ENCODE measurements around the gene CFAP77. TPM values are rescaled to one million over a fixed set of nuclear protein-coding genes. Genes with fewer than 3 reads are reported as not detected.

The CFAP77 gene
- polyA plus RNA-seq, 1 of the 3 experiments (the other 2 are of a cell fraction): 1.1 TPM

DNA sequence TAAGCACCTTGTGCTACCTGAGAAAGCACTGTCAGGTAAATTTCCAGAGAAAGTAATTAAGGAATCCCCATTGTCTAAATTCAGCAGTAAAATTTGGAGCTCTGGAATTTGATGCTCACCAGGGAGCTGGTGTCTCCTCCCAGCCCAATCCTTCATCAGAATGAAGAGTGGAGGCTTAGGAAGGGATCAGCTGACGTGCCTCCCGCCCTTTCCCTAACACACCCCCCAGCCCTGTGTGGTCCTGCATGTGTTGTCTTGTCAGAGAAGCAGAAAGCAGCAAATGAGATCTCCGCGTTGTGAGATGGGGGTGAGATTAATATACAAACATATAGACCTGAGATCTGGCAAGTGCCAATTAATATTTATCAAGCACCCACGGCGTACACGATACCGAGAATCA is 145.5 kb downstream of the CFAP77 start:
- H3K9me2 ChIP-seq: no peaks in the 10 kb centered on the region
- no peaks in the 10 kb centered on the region for H3K9me3 ChIP-seq
- no peak overlapping the region for H3K27ac ChIP-seq (ENCODE audit: low read depth in 2 of 2, low read length in 1 of 2)
- TF ChIP-seq POLR2AphosphoS5 (IDR thresholded peaks at IDR 0.05; ENCODE audit: low read depth, low read length) (no peak), RXRA (IDR thresholded peaks at IDR 0.05; ENCODE audit: borderline replicate concordance, low read depth) (no peak), RFX5 (IDR thresholded peaks at IDR 0.05; ENCODE audit: low read length) (no peak), GATA2 (CRISPR knock-in tag; IDR thresholded peaks at IDR 0.05) (no peak), GABPA (IDR thresholded peaks at IDR 0.05; ENCODE audit: low read depth) (no peak), NRF1 (IDR thresholded peaks at IDR 0.05; ENCODE audit: low read depth, low read length) (no peak), EP300 (IDR thresholded peaks at IDR 0.05; ENCODE audit: borderline replicate concordance in 1 of 2, low read depth in 1 of 2, low read length in 1 of 2) (no peak), NFIC (IDR thresholded peaks at IDR 0.05; ENCODE audit: borderline replicate concordance) (no peak)
- TF ChIP-seq, protein P1, sequence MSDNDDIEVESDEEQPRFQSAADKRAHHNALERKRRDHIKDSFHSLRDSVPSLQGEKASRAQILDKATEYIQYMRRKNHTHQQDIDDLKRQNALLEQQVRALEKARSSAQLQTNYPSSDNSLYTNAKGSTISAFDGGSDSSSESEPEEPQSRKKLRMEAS (IDR thresholded peaks at IDR 0.05; ENCODE audit: low read depth): no peak
- TF ChIP-seq, protein P2, sequence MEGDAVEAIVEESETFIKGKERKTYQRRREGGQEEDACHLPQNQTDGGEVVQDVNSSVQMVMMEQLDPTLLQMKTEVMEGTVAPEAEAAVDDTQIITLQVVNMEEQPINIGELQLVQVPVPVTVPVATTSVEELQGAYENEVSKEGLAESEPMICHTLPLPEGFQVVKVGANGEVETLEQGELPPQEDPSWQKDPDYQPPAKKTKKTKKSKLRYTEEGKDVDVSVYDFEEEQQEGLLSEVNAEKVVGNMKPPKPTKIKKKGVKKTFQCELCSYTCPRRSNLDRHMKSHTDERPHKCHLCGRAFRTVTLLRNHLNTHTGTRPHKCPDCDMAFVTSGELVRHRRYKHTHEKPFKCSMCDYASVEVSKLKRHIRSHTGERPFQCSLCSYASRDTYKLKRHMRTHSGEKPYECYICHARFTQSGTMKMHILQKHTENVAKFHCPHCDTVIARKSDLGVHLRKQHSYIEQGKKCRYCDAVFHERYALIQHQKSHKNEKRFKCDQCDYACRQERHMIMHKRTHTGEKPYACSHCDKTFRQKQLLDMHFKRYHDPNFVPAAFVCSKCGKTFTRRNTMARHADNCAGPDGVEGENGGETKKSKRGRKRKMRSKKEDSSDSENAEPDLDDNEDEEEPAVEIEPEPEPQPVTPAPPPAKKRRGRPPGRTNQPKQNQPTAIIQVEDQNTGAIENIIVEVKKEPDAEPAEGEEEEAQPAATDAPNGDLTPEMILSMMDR (IDR thresholded peaks at IDR 0.05): no peak
- TF ChIP-seq, protein P3, sequence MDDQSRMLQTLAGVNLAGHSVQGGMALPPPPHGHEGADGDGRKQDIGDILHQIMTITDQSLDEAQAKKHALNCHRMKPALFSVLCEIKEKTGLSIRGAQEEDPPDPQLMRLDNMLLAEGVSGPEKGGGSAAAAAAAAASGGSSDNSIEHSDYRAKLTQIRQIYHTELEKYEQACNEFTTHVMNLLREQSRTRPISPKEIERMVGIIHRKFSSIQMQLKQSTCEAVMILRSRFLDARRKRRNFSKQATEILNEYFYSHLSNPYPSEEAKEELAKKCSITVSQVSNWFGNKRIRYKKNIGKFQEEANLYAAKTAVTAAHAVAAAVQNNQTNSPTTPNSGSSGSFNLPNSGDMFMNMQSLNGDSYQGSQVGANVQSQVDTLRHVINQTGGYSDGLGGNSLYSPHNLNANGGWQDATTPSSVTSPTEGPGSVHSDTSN (IDR thresholded peaks at IDR 0.05): no peak
- TF ChIP-seq, protein P4, sequence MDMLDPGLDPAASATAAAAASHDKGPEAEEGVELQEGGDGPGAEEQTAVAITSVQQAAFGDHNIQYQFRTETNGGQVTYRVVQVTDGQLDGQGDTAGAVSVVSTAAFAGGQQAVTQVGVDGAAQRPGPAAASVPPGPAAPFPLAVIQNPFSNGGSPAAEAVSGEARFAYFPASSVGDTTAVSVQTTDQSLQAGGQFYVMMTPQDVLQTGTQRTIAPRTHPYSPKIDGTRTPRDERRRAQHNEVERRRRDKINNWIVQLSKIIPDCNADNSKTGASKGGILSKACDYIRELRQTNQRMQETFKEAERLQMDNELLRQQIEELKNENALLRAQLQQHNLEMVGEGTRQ (IDR thresholded peaks at IDR 0.05; ENCODE audit: borderline replicate concordance, low read depth, low read length): no peak
- H3F3A ChIP-seq (replicated peaks; ENCODE audit: insufficient read depth): no peaks in the 10 kb centered on the region
- no peak for DNase-seq
- H3K36me3 ChIP-seq (replicated peaks in 1 of 2; ENCODE audit: control insufficient read depth in 1 of 2, insufficient read depth in 2 of 2, low read length in 1 of 2): no peaks in the 10 kb centered on the region
- H3K4me3 ChIP-seq (ENCODE audit: low read depth in 2 of 2, low read length in 1 of 2): no peak overlapping the region
- H3K4me1 ChIP-seq (ENCODE audit: control insufficient read depth in 1 of 2, insufficient read depth in 2 of 2, low read depth in 1 of 2, low read length in 1 of 2): peaks cover 0 to 9% of the 10 kb centered on the region in 2 experiments; a peak in 1 of 4 replicates
- no peaks in the 10 kb centered on the region; the same call in 1 of the 2 replicates for H3K27me3 ChIP-seq (ENCODE audit: insufficient read depth)
- ChIA-PET POLR2A (no interaction called here), CTCF (interaction anchor here (1.1 to 1.9 kb wide), 2 partner anchors 9 to 51 kb away, joined by 3 to 6 read pairs; no protein-coding TSS in a partner anchor)
- H2AFZ ChIP-seq (ENCODE audit: low read depth): no peak overlapping the region
- H3K4me2 ChIP-seq: no peak overlapping the region
- no peaks in the 10 kb centered on the region for H3K79me2 ChIP-seq (ENCODE audit: insufficient read depth)
- H3K9ac ChIP-seq: no peak overlapping the region
- WGBS (ENCODE audit: low lambda C conversion rate): 64% methylated on average over 8 of the region's 8 CpGs
- no peaks in the 10 kb centered on the region for H4K20me1 ChIP-seq (ENCODE audit: insufficient read depth)

DNA sequence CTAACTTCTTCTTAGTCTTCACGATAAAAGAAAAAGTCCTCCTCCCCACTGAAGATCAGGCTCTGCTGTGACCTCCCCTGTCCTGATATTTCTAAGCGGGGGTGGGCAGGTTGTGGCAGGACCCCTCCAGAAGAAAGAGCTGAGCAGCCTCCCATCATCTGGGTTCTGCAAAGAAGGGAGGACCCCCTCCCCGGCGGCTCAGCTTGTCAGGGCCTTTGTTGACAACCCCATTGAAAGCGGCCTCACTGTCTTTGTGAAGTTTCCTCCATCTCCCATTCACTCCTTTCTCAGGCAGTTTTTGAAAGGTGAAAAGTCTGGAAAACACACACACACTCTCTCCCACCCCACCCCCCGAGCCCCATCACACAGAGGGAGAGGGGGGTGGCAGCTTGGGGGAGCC is 146.2 kb downstream of the CFAP77 start:
- Histone ChIP-seq H3K27ac (ENCODE audit: low read depth in 2 of 2, low read length in 1 of 2) (no peak overlapping the region), H3K79me2 (ENCODE audit: insufficient read depth) (no peaks in the 10 kb centered on the region), H3K36me3 (replicated peaks in 1 of 2; ENCODE audit: control insufficient read depth in 1 of 2, insufficient read depth in 2 of 2, low read length in 1 of 2) (no peaks in the 10 kb centered on the region), H2AFZ (ENCODE audit: low read depth) (no peak overlapping the region), H3F3A (replicated peaks; ENCODE audit: insufficient read depth) (no peaks in the 10 kb centered on the region), H3K4me3 (ENCODE audit: low read depth in 2 of 2, low read length in 1 of 2) (no peak overlapping the region), H3K4me2 (no peak overlapping the region), H3K9me2 (no peaks in the 10 kb centered on the region), H3K4me1 (ENCODE audit: control insufficient read depth in 1 of 2, insufficient read depth in 2 of 2, low read depth in 1 of 2, low read length in 1 of 2) (peaks cover 0 to 16% of the 10 kb centered on the region in 2 experiments; a peak in 1 of 4 replicates), H4K20me1 (ENCODE audit: insufficient read depth) (no peaks in the 10 kb centered on the region), H3K27me3 (ENCODE audit: insufficient read depth) (no peaks in the 10 kb centered on the region; the same call in 1 of the 2 replicates), H3K9ac (no peak overlapping the region), H3K9me3 (no peaks in the 10 kb centered on the region)
- TF ChIP-seq, protein P1 (IDR thresholded peaks at IDR 0.05; ENCODE audit: low read depth): no peak
- TF ChIP-seq, protein P5, sequence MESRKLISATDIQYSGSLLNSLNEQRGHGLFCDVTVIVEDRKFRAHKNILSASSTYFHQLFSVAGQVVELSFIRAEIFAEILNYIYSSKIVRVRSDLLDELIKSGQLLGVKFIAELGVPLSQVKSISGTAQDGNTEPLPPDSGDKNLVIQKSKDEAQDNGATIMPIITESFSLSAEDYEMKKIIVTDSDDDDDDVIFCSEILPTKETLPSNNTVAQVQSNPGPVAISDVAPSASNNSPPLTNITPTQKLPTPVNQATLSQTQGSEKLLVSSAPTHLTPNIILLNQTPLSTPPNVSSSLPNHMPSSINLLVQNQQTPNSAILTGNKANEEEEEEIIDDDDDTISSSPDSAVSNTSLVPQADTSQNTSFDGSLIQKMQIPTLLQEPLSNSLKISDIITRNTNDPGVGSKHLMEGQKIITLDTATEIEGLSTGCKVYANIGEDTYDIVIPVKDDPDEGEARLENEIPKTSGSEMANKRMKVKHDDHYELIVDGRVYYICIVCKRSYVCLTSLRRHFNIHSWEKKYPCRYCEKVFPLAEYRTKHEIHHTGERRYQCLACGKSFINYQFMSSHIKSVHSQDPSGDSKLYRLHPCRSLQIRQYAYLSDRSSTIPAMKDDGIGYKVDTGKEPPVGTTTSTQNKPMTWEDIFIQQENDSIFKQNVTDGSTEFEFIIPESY (IDR thresholded peaks at IDR 0.05; ENCODE audit: borderline replicate concordance, low read depth): no peak
- TF ChIP-seq, protein P6, sequence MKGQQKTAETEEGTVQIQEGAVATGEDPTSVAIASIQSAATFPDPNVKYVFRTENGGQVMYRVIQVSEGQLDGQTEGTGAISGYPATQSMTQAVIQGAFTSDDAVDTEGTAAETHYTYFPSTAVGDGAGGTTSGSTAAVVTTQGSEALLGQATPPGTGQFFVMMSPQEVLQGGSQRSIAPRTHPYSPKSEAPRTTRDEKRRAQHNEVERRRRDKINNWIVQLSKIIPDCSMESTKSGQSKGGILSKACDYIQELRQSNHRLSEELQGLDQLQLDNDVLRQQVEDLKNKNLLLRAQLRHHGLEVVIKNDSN (IDR thresholded peaks at IDR 0.05; ENCODE audit: borderline replicate concordance, low read depth): no peak
- TF ChIP-seq CHD2 (IDR thresholded peaks at IDR 0.05; ENCODE audit: low read length, partially characterized antibody) (no peak), MEF2A (IDR thresholded peaks at IDR 0.05; ENCODE audit: borderline replicate concordance, low read depth) (no peak), GABPA (IDR thresholded peaks at IDR 0.05; ENCODE audit: low read depth) (no peak), TAF1 (IDR thresholded peaks at IDR 0.05; ENCODE audit: borderline replicate concordance, low read depth, low read length) (no peak), EZH2phosphoT487 (IDR thresholded peaks at IDR 0.05; ENCODE audit: borderline replicate concordance, low read depth) (no peak)
- POLR2A ChIA-PET: no interaction called here
- CTCF ChIA-PET: interaction anchor here (1.1 to 1.9 kb wide), 2 partner anchors 9 to 52 kb away, joined by 3 to 6 read pairs; no protein-coding TSS in a partner anchor
- WGBS (ENCODE audit: low lambda C conversion rate): 68% methylated on average over 5 of the region's 6 CpGs
- DNase-seq: no peak
